GM21367 (cell line): ENCODE data around the gene KLHL5.
A peak's percentile ranks its signal among the peaks of the same experiment; 100 is the strongest.
"Not testable (repeated sequence)": the region's sequence is repeated elsewhere in the genome, so short reads cannot be mapped to it uniquely, and the experiment has no call there.

Experiments used
- ATAC-seq: cut with Tn5 transposase; IDR thresholded peaks from one replicate; pipeline ENCODE4 v1.9.1; 2021; ENCODE audit not compliant: unreplicated experiment

Gene KLHL5, protein sequence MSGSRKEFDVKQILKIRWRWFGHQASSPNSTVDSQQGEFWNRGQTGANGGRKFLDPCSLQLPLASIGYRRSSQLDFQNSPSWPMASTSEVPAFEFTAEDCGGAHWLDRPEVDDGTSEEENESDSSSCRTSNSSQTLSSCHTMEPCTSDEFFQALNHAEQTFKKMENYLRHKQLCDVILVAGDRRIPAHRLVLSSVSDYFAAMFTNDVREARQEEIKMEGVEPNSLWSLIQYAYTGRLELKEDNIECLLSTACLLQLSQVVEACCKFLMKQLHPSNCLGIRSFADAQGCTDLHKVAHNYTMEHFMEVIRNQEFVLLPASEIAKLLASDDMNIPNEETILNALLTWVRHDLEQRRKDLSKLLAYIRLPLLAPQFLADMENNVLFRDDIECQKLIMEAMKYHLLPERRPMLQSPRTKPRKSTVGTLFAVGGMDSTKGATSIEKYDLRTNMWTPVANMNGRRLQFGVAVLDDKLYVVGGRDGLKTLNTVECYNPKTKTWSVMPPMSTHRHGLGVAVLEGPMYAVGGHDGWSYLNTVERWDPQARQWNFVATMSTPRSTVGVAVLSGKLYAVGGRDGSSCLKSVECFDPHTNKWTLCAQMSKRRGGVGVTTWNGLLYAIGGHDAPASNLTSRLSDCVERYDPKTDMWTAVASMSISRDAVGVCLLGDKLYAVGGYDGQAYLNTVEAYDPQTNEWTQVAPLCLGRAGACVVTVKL

DNA sequence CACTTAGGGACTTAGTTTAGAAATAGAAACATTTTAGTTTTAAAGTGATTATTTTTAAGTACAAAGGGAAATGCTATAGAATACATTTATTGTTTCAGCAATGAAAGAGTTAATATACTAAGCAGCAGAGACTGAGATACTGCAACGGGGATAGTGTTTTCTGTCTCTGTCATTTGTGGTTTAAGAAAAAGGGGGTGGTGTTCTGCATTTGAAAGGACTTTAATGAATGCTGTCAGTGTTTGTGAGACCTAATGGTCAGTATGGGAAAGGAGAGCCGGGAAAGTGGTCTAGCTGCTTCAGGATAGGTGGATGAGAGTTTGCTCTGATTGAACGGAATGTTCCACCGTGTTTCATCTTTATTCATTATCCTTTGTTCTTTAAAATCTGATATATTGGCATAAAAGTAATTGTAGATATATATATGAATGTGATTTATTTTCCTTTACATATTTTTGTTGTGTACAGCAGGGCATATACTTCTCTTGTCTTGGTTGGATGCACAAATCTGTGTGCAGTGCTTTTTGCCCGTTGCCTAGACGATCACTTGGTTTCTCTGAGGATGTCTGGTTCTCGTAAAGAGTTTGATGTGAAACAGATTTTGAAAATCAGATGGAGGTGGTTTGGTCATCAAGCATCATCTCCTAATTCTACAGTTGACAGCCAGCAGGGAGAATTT is at the start of gene KLHL5:
Gene KLHL5 (plus strand): TSS at position 139 of the 676 bp plus-strand sequence. CDS start 421 bp downstream, at position 560.
- ATAC-seq = no peak

DNA sequence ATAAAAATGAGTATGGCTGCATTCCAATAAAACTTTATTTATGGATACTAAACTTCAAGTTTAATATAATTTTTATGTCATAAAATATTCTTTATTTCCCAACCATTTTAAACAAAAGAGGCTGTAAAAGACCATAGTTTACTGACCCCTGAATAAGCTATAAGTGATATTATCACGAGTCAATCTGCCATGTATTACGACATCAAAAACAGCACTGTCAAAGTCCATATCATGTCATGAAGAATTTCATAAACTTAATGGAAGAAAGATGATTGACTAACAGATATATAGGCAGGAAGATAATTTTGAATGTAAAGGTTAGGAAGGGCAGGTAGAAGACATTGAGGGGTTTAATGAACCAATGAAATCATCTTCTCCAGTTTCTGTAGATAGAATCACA is 48.0 kb upstream of the KLHL5 start:
- no peak for ATAC-seq

DNA sequence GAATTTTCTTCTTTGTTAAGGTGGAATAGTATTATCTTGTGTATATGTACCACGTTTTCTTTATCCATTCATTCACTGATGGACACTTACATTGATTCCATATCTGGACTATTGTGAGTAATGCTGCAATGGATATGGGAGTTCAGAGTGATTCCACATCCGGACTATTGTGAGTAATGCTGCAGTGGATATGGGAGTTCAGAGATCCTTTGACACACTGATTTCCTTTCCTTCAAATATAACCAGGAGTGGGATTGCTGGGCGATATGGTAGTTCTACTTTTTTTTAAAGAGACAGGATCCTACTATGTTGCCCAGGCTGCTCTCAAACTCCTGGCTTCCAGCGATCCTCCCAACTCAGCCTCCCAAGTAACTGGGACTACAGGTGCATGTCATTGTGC is 41.9 kb upstream of the KLHL5 start:
- ATAC-seq = no peak

DNA sequence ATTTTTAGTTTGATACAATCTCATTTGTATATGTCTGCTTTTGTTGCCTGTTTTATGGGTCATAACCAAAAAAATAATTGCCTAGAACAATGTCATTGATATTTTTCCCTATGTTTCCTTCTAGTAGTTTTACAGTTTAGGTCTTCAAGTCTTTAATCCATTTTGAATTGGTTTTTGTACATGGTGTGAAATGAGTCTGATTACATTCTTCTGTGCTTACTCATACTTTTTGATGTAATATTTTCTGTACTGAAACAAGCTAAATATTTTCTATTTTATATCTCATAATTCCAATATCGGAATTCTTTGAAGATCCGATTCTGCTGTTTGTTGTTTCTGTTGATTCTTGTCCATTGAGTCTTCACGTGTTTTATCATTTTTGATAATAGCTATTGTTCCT is 40.4 kb upstream of the KLHL5 start:
- ATAC-seq = no peak

DNA sequence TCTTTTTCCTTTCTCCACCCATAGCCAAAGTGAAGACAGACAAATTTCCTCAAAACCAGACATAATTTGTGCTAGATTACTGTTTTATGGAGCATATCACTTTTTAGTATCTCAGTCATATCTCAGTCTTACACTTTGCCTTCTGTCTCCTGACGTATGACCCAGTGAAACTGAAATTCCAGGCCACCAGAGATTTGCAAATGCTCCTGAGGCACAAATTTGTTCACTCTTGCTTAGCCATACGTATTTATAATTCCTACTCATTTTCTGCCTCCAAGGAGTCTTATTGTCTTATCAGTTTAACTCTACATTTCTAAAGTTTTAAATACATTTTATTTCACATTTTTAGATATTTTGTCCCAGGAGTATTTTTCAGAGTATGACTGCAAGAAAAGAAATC is 39.8 kb upstream of the KLHL5 start:
- ATAC-seq = no peak

DNA sequence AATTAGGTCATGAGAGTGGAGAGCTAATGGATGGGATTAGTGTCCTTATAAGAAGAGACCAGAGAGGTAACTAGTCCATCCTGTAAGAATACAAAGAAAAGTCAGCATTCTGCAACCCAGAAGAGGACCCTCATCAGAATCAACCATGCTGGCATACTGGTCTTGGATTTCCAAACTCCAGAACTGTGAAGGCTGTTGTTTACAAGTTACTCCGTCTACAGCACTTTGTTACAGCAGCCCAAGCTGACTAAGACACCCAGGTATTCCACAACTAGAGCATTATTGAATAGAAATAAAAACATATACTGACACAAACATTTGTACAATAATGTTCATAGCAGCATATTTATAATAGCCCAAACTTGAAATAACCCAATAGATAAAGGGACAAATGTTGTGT is 39.0 kb upstream of the KLHL5 start:
- no peak for ATAC-seq

DNA sequence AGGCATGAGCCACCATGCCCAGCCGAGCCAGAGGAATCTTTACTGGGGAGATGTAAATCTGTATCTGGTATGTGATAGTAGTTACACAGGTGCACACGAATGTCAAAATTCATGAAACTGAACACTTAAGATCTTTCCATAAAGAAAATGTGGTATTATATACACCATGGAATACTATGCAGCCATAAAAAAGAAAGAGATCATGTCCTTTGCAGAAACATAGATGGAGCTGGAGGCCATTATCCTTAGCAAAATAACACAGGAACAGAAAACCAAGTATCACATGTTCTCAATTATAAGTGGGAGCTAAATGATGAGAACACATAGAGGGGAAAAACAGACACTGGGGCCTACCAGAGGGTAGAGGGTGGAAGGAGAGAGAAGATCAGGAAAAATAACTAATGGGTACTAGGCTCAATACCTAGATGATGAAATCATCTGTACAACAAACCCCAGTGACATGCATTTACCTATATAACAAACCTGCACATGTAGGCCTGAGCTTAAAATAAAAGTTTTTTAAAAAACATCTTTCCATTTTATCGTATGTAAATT is 37.6 kb upstream of the KLHL5 start:
- ATAC-seq = no peak

DNA sequence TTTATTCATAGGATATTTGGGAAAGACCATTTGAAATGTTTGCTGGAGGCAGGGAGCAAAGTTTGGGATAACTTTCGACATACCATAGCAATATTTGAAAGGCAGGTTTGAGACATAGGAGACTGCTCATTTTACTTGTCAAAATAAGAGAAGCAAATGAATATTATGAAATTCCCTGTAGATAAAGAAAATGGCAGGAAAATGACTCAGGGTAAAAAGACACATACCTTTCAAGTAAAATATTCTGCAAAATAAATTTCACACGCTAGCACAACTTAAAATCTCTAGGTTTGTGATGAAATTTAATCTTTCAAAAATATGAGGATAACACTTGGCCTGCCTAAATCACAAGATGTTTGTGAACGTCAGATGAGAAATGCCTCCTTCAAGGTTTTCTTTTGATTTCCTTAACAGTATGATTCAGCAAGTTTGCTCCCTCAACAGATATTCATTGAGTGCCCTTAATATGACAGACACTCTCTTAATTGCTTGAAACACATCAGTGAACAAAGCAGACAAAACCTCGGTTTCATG is 36.4 kb upstream of the KLHL5 start:
- ATAC-seq = no peak

DNA sequence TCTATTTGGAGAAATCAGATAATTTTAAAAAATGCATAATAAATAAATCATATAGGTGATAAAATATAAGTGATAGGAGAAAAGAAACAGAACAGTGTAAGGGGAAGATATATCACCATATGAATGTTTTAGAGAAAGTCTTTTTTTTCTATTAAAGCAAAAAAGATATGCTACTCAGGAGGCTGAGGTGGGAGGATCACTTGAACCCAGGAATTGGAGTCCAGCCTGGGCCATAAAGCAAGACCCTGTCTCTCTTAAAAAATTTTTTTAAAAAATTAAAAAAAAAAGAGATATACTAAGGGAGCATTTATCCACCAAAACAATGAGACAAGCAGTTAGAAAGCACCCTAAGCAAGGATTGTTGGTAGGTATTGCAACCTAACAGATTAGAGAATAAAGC is 35.9 kb upstream of the KLHL5 start:
- ATAC-seq = no peak

DNA sequence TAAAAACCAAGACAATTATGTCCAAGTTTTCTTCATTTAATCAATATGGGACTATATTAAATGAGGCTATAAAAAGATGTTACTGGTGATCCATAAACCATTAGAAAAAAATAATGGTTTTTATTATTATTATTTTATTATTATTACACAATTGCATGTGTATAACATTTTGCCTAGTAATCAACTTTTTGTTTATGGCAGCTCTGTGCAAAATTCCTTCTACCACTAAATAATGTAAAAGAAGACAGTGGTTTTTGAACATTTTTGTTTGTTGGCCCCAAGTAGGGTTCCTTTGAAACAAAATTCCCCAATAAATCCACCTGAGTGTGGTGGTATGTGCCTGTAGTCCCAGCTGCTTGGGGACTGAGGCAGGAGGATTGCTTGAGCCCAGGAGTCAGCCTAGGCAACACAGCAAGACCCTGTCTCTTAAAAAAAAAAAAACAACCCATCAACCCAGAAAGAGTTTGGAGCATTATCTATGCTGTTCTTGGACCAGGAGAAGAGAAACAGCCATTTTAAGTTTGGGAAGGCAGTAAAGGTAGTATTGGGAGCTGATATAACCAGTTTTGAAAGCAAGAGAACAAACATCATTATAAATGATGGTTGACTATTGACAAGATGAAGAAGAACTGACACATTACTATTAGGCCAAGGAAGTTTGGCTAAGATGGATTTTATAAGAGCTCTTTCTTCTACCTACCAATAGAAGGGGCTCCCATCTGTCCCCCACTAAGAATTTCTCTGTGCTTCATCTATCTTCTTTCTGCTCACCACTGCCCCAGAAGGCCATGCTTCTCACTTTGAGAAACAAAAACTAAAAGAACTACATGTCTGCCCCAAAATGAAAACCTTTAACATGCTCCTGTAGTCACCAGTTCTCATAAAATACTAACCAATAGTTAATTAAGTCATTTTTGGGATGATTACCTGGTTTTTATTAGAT is 32.0 kb upstream of the KLHL5 start:
- ATAC-seq = peak; percentile 30

DNA sequence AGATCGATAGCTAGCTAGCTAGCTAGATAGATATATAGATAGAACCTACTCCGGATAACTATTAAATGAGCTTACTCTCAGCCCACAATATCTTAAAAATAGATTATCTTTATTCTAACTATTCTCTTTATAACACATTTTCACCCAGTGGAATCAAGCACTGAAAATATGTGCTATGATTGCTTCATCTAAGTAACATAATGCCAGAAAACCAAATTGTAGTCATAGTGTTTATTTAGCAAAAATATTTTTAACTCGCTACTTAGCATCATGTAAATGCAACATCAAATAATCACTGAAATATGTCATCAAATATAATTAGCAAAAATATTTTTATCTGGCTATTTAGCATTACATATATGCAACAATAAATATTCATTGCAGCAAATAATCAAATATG is 31.3 kb upstream of the KLHL5 start:
- no peak for ATAC-seq

DNA sequence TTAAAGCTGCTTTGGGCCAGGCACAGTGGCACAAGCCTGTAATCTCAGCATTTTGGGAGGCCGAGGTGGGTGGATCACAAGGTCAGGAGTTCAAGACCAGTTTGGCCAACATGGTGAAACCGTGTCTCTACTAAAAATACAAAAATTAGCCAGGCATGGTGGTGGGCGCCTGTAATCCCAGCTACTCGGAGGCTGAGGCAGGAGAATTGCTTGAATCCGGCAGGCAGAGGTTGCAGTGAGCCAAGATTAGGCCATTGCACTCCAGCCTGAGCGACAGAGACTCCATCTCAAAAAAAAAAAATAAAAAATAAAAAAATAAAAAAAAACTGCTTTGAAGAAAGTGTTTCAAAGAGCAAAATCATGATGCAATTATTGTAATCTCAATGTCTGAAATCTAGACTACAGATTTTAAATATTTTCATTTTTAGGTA is 30.4 kb upstream of the KLHL5 start:
- not testable (repeated sequence) for ATAC-seq

DNA sequence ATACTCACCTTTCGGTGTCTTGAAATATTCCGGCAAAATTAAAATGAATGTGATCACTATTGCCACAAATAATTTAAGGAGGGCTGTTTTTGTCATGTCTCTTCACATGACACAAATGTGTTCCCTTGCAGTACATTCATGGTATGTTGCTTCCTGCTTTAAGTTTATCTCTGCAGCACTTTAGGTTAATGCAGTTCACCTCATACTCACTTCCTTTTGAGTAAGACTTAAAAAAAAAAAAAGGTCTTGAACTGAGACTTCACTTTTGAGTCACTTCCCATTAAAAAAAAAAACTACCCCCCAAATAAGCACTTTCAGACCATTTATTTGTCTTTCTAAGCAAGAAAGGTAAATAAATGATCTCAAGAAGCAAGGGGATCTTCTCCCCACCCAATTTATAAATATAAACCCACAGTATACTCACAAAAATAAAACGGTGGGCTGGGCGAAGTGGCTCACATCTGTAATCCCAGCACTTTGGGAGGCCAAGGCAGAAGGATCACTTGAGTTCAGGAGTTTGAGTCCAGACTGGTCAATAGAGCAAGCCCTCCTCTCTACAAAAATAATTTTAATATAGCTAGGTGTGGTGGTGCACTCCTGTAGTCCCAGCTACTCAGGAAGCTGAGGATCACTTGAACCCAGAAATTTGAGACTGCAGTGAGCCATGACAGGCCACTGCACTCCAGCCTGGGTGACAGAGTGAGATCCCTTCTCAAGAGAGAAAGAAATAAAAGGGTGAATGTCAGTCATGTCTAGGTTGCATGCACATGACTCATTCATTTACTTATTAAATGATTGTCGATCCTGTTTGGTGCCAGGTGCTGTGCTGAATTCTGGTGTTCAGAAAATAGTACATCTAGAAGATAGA is 29.6 kb upstream of the KLHL5 start, which contains the start of gene TMEM156:
Gene TMEM156 (minus strand): TSS at position 192 of the 868 bp plus-strand sequence. CDS start 96 bp downstream, at position 96.
- peak; percentile 39 for ATAC-seq

DNA sequence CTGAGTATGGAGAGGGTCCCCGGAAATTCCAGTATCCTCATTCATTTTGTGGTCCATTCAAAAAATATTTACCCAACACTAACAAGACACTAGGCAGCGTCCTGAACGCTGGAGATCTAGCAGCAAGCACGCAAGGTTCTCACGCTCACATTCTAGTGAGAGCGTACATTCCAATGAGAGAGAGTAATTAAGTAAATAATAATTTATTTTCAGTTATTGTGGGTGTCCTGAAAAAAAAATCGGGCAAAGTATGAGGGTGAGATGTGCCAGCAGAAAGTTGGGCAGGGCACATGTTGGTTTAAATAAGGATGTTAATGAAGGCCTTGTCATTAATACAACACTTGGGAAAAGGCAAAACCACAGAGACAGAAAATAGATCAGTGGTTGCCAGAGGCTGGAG is 25.9 kb upstream of the KLHL5 start:
- no peak for ATAC-seq

DNA sequence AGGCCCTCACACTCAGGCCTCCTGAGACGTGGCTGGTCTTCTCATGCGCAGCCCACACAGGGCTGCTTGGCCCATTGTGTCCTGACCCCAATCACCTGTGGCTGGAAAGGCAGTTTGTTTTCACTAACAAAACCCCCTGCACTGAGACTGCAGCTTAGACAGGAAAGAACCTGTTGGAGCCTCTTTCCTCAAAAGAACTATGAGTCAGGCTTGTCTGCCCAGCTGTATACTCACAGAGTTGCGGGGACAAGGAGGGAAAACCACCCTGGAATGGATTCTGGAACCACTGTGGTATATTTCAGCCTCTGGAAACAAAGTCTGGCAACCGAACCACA is 24.6 kb upstream of the KLHL5 start:
- no peak for ATAC-seq

DNA sequence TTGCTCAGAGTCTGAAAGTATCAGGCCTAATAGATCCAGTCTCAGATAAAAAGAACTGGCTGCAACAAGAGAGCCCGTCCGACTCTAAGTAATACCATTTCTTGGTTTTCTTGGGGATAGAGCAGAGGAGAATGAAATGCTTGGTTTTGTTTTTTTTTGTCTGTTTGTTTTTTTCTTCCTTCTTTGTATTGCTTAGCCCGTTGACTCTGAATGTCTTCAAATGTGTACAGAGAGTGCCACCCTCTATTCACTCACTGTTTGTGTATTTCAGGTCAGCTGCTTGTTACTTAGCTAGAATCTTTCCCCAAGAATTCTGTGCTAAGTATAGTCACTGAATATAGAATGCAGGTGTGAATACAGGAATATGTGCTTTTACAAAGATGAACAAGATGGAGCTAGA is 24.1 kb upstream of the KLHL5 start:
- ATAC-seq = no peak

DNA sequence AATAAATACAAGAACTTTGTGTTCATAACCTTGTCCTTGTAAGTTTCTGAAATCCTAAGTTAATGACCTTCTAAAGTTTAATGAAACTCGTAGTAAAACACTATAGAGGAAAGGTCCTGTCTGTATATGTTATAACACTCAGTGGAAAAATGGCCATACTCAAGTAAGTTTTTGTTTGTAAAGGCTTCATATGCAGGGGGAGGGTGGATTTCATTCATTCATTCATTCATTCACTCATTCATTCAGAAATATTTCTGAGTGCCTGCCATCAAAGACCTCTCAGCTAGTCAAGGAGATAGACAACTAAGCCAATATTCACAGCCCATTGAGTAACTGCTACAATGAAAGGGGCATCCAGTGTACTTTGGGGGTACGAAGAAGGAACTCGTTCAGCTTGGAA is 22.9 kb upstream of the KLHL5 start:
- ATAC-seq = no peak

DNA sequence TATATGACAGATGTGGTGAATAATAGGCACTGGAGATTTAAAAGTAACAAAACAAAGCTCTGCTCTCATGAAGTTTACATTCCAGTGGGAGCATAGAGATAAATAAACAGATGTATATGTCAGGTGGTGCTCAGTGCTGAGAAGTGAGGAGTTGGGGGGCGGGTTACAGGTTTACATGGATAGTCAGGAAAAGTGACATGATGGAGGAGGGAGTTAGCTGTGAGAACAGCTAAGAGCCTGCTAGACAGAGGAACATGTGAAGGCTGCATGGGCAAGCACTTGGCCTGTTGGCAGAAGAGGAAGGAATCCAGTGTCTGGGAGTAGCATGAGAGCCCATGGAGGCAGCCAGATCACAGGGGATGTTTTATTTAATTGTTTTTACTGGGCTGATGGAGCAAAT is 19.7 kb upstream of the KLHL5 start:
- no peak for ATAC-seq
